HG03196 (cell line): Measurements from ENCODE around the gene MACROD2.
"Not testable (repeated sequence)": the region's sequence is repeated elsewhere in the genome, so short reads cannot be mapped to it uniquely, and the experiment has no call there.

Source experiments
- ATAC-seq: cut with Tn5 transposase; IDR thresholded peaks from one replicate; pipeline ENCODE4 v1.9.1; 2021; ENCODE audit not compliant: unreplicated experiment

MACROD2 gene

GRCh38 chr20:14245368-14245970 is 250.2 kb downstream of the MACROD2 start:
- no peak for ATAC-seq

DNA sequence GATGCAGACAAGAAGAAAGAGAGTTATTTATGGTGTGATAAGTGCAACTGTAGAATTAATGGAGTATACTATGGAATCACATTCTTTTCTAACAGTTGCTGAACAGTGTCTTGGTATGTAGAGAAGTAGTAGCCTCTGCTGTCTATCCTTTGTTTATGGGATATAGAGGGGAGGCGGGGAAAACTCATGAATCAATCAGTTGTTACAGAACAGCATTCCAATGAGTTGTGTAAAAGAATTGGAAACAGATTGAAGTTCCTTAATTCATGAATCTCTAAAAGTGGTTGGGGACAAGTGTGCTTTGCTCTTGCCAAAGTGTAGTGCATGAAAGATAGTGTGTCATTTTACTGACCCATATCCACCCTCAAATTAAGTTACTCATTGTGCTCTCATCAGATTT is 264.4 kb downstream of the MACROD2 start:
- no peak for ATAC-seq

GRCh38 chr20:14260367-14260766 is 265.1 kb downstream of the MACROD2 start:
- no peak for ATAC-seq

- no peak for ATAC-seq
These were observed 269.6 kb downstream of the MACROD2 start for GRCh38 chr20:14264869-14265268.

DNA sequence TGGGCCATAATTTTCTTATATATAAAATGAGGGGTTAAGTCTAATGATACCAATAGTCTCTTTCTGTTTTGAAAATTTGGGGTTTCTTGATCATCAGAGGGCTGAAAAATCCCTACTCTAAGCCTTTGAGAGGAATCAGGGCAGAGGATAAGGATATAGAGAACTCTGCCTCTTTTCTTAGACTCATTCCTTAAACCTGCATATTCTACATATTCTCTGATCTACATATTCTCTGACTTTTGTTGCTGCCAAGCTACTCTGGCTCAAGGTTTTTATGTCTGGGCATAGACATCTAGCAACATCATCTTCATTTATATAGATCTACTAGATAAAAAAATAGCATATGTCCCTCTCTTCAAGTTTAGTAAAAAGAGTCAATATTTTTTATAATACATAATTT is 270.9 kb downstream of the MACROD2 start:
- no peak for ATAC-seq

GRCh38 chr20:14270751-14271150 is 275.4 kb downstream of the MACROD2 start:
- not testable (repeated sequence) for ATAC-seq

- ATAC-seq, result no peak
These were observed 286.8 kb downstream of the MACROD2 start for GRCh38 chr20:14282140-14282539.

GRCh38 chr20:14284443-14284842 is 289.1 kb downstream of the MACROD2 start:
- ATAC-seq, result no peak

GRCh38 chr20:14288341-14289330 is 293.3 kb downstream of the MACROD2 start:
- ATAC-seq, result no peak

- ATAC-seq, result no peak
These were observed 296.2 kb downstream of the MACROD2 start for GRCh38 chr20:14291502-14291901.

DNA sequence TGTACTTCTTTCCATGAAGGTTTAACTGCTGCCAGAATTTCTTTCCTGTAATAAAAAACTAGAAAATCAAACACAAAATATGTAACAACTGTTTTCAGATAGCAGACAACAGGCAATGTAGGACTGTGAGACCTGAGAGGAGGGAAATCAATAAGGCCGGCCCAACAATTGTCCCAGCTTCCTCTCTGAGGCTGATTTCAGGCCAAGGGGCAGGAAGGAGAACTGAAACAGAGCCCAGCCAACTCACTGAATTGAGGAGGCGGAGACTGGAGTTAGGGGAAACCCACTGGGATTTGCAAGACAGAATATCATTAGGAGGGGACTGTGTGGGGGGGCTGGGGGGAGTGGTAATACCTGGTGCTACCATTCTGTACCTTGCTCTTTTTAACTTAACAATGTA is 299.9 kb downstream of the MACROD2 start:
- no peak for ATAC-seq

DNA sequence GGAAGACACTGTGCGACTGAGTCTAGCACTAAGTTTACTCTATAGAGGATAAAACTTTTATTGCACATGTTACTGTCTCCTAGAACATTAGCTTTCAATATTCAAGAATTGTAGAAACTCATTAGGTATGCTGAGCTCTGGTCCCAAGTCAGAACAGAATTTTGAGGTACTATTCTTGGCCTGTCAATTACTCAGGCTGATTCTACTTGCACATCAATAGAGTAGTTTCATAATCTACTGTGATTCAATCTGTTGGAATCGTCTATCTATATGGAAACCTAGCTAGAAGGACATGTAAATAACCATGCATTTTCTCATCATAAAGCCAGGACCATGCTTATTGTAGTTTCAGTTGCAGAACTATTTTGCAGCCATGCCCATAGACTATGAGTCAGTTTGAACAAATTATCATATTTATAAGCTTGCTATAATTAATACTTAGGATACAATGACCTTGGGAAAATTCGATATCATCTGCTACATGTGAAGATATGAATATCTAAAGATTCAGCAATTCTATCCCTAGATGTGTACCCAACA is 300.5 kb downstream of the MACROD2 start:
- ATAC-seq, result no peak

DNA sequence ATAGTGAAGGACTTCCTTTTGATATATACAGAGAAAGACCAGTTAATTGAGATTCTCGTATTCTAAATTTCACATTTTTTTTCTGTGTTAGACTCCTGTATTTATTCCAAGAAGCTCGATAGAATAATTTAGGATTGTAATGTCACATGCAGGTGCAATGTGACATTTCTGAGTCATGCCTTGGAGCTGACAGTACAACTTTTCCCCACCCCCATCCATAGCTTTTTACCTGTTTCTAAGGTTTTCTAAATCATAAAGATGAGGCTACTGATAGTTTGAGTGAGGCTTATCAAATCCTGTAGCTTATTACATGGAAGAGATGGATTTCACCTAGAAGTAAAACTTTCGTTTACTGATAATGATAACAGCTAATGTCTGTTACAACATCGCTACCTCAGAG is 304.5 kb downstream of the MACROD2 start:
- no peak for ATAC-seq

- no peak for ATAC-seq
These were observed 307.8 kb downstream of the MACROD2 start for GRCh38 chr20:14303106-14303505.

DNA sequence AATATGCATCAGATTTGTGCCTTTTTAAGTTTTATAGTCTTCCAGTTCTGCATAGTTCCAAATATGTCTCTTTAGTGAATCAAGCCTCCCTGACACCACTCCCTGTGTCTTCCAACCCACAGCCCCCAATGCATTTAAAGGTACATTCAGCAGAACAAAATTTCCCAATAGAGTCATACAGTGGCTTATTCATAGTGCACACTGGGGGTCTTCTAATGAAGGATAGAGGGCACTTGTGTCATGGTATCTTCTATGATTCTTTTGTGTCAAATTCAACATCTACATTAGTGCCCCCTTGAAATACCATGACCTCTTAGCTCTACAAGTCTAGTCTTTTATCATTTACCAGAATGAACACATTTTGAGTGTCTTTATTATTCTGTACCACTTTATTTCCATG is 308.3 kb downstream of the MACROD2 start:
- no peak for ATAC-seq

- ATAC-seq, result no peak
These were observed 309.2 kb downstream of the MACROD2 start for GRCh38 chr20:14304472-14304871.

DNA sequence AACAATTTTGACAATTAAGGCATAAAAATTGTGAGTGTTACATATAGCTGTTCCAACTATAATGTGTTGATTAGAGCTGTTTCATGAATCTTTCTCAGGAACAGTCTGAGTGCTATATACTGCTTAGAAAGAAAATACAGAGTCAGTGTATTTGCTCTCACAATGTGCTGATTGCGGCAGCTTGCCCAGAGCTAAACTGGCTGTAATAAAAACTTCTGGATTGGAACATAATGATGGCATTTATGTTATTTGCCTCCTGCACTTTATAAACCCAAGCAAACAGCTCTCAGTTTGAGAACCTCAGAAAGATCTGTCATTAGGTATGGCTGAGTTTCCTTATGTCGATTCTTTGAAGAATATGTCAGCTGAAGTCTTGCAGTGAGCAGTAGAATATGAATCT is 312.6 kb downstream of the MACROD2 start:
- no peak for ATAC-seq

GRCh38 chr20:14310977-14311627 is 315.8 kb downstream of the MACROD2 start:
- no peak for ATAC-seq

- no peak for ATAC-seq
These were observed 316.7 kb downstream of the MACROD2 start for GRCh38 chr20:14312001-14312400.

DNA sequence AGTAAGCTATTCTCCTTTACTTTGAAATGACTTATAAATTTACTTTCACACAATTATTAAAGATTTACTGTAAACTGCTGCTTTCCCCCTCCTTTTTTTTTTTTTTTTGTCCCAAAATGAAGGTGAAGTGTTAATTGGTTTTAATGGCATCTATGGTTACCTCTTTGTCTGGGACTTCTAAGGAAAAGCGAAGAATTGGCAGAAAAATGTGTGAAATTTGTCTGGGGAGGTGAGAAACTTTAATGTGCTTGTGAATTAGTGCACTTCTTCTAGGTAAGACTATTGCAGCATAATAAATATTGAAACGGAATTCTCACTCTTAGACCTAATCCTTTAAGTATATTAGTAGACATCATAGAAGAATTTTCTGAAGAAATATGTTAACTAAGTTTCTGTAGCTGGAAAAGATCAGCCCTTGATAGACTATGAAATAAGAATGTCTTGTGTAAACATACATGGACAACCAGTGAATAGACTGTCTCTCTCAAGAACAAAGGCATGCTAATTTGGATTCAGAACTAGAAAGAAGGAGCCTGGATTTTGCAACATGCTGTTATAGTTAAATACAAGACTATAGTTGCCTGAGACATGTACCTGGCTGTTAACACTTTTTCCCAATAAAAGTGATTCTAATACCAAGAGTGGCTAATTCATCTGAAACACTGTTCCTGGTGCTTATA is 318.2 kb downstream of the MACROD2 start:
- no peak for ATAC-seq

GRCh38 chr20:14319704-14320103 is 324.4 kb downstream of the MACROD2 start:
- ATAC-seq, result no peak
